Measurements from ENCODE around the gene SLC4A1. TPM values are rescaled to one million over a fixed set of nuclear protein-coding genes. Genes with fewer than 3 reads are reported as not detected.

Gene SLC4A1
- total and polyA plus RNA-seq, 2 of the 13 experiments (the other 11 are each of a cell fraction or from before 2014, with no cell fraction given) = not detected

GRCh38 chr17:44279666-44280391 lies 11.9 kb upstream of the SLC4A1 start (continued):
- TF ChIP-seq BATF2 (CRISPR knock-in tag; IDR thresholded peaks at IDR 0.05) (no peak), TP53 (CRISPR knock-in tag; conservative IDR thresholded peaks at IDR 0.05) (no peak), ZNF605 (CRISPR knock-in tag; IDR thresholded peaks at IDR 0.05) (peak; percentile 71), HMGXB3 (CRISPR knock-in tag; IDR thresholded peaks at IDR 0.05; ENCODE audit: borderline replicate concordance) (peak; percentile 64; the same call in 1 of the 2 replicates), EP300 (IDR thresholded peaks at IDR 0.05; ENCODE audit: low read depth in 2 of 2, low read length in 2 of 2) (peak in 1 of 2 experiments; percentile 24; a peak in 1 of 4 replicates), EP300 (CRISPR knock-in tag; IDR thresholded peaks at IDR 0.05; ENCODE audit: borderline replicate concordance) (peak; percentile 19; the same call in 1 of the 2 replicates), LCORL (IDR thresholded peaks at IDR 0.05) (no peak), LCORL (CRISPR knock-in tag; IDR thresholded peaks at IDR 0.05) (peak; percentile 81), ZNF362 (CRISPR knock-in tag; IDR thresholded peaks at IDR 0.05; ENCODE audit: borderline replicate concordance) (no peak), TEF (CRISPR knock-in tag; IDR thresholded peaks at IDR 0.05) (no peak), ZNF589 (CRISPR knock-in tag; conservative IDR thresholded peaks at IDR 0.05) (peak; percentile 64; the same call in 1 of the 2 replicates), NR2F6 (IDR thresholded peaks at IDR 0.05) (peak; percentile 33), NR2F6 (CRISPR knock-in tag; IDR thresholded peaks at IDR 0.05) (peak; percentile 92), ZNF33B (CRISPR knock-in tag; IDR thresholded peaks at IDR 0.05) (no peak), TBX2 (CRISPR knock-in tag; IDR thresholded peaks at IDR 0.05; ENCODE audit: borderline replicate concordance) (peak; percentile 18; the same call in 1 of the 2 replicates), ELF4 (CRISPR knock-in tag; IDR thresholded peaks at IDR 0.05; ENCODE audit: borderline replicate concordance) (no peak), ARNT (IDR thresholded peaks at IDR 0.05) (no peak), ZNF776 (CRISPR knock-in tag; IDR thresholded peaks at IDR 0.05) (no peak)
- TF ChIP-seq, protein P1, sequence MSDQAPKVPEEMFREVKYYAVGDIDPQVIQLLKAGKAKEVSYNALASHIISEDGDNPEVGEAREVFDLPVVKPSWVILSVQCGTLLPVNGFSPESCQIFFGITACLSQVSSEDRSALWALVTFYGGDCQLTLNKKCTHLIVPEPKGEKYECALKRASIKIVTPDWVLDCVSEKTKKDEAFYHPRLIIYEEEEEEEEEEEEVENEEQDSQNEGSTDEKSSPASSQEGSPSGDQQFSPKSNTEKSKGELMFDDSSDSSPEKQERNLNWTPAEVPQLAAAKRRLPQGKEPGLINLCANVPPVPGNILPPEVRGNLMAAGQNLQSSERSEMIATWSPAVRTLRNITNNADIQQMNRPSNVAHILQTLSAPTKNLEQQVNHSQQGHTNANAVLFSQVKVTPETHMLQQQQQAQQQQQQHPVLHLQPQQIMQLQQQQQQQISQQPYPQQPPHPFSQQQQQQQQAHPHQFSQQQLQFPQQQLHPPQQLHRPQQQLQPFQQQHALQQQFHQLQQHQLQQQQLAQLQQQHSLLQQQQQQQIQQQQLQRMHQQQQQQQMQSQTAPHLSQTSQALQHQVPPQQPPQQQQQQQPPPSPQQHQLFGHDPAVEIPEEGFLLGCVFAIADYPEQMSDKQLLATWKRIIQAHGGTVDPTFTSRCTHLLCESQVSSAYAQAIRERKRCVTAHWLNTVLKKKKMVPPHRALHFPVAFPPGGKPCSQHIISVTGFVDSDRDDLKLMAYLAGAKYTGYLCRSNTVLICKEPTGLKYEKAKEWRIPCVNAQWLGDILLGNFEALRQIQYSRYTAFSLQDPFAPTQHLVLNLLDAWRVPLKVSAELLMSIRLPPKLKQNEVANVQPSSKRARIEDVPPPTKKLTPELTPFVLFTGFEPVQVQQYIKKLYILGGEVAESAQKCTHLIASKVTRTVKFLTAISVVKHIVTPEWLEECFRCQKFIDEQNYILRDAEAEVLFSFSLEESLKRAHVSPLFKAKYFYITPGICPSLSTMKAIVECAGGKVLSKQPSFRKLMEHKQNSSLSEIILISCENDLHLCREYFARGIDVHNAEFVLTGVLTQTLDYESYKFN (CRISPR knock-in tag; conservative IDR thresholded peaks at IDR 0.05) = peak; percentile 73
